SK-N-SH treated with all-trans-retinoic acid at 6 μM for 48 hours (cell line): ENCODE data around the gene C2orf81.

Source experiments
- ARNTL ChIP-seq: fragments of 450-650 bp; formaldehyde crosslinking; IDR thresholded peaks from 2 replicates; pipeline ENCODE4 v1.5.0; 2020; ENCODE audit warnings: low read depth, mild to moderate bottlenecking, moderate library complexity, borderline replicate concordance
- CSDC2 ChIP-seq: fragments of 250-450 bp; sonication (Bioruptor Pico); IDR thresholded peaks from 2 replicates; pipeline ENCODE4 v1.5.0; 2020; ENCODE audit warnings: mild to moderate bottlenecking, moderate library complexity
- PATZ1 ChIP-seq: fragments of 250-450 bp; sonication (Bioruptor Pico); IDR thresholded peaks from 2 replicates; pipeline ENCODE4 v1.8.0; 2020; ENCODE audit warnings: mild to moderate bottlenecking, moderate library complexity, borderline replicate concordance
- ZNF565 ChIP-seq: fragments of 450-650 bp; formaldehyde crosslinking; conservative IDR thresholded peaks from 2 replicates; pipeline ENCODE4 v1.5.0; 2020; ENCODE audit warnings: low read depth, mild to moderate bottlenecking, moderate library complexity
- ZNF70 ChIP-seq: fragments of 450-650 bp; formaldehyde crosslinking; IDR thresholded peaks from 2 replicates; pipeline ENCODE4 v1.5.0; 2020; ENCODE audit warnings: mild to moderate bottlenecking, moderate library complexity

DNA sequence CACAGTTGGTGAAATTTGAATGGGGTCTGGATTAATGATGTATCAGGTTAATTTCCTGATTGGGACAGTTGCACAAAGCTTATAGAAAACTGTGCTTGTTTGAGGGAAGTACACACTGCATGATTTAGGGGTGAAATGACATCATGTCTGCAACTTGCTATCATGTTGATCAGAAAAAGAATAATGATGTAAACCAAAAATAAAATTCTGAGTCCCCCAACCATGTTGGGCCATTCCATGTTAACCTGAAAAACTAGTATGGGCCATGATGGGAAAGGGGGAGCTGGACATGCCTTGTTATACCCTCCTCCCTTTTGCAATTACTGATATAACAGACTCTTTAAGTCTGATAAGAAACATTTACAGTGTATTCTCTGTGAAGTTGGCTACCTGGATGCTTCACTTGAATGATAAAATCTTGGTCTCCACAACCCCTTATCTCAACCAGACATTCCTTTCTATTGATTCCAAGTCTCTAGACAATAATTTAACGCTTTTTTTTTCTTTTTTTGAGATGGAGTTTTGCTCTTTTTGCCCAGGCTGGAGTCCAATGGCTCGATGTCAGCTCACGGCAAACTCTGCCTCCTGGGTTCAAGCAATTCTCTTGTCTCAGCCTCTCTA is 29.3 kb upstream of the C2orf81 start:
- TF ChIP-seq ARNTL (CRISPR knock-in tag) = no peak
- no peak for TF ChIP-seq ZNF70
- TF ChIP-seq PATZ1 (CRISPR knock-in tag) = no peak
- no peak for TF ChIP-seq ZNF565 (CRISPR knock-in tag)
- no peak for TF ChIP-seq CSDC2 (CRISPR knock-in tag)
